CD8-positive, alpha-beta memory T cell (primary cell): ENCODE results near the gene HOXC6. TPM values are rescaled to one million over a fixed set of nuclear protein-coding genes. Genes with fewer than 3 reads are reported as not detected.

Source experiments
- CTCF ChIA-PET: fragments of 350-600 bp; sonication (Branson Sonifier 250); formaldehyde crosslinking; loops from one replicate; lab custom pipeline; 2021; ENCODE audit warnings: antibody characterized with exemption; lab: Charles Lee
- POLR2A ChIA-PET: fragments of 350-600 bp; sonication (Branson Sonifier 250); formaldehyde crosslinking; loops from one replicate; lab custom pipeline; 2021; ENCODE audit warnings: antibody characterized with exemption; lab: Charles Lee
- DNase-seq, 5 donors: peaks; one replicate each; pipeline versions ENCODE4 v3.0.0 to v3.0.0-alpha.2; 2020 to 2022; ENCODE audit warnings: mixed read lengths in 1 of 5
- H3K27ac ChIP-seq: one replicate; pipeline ENCODE4 v1.7.0; 2013; ENCODE audit warnings: low read depth, mild to moderate bottlenecking, low read length, moderate library complexity
- H3K27me3 ChIP-seq: 2 replicates; pipeline ENCODE4 v1.7.0; 2013; ENCODE audit warnings: low read length, mild to moderate bottlenecking; ENCODE audit not compliant: insufficient read depth, poor library complexity, severe bottlenecking
- H3K36me3 ChIP-seq: 2 replicates; pipeline ENCODE4 v1.7.0; 2013; ENCODE audit warnings: mild to moderate bottlenecking, low read length, moderate library complexity; ENCODE audit not compliant: insufficient read depth
- H3K4me1 ChIP-seq: 2 replicates; pipeline ENCODE4 v1.7.0; 2013; ENCODE audit warnings: mild to moderate bottlenecking, low read length, moderate library complexity; ENCODE audit not compliant: insufficient read depth
- H3K4me3 ChIP-seq: 2 replicates; pipeline ENCODE4 v1.7.0; 2013; ENCODE audit warnings: mild to moderate bottlenecking, low read length
- H3K9me3 ChIP-seq: 2 replicates; pipeline ENCODE4 v1.7.0; 2013; ENCODE audit warnings: mild to moderate bottlenecking, low read length
- H3K27ac Mint-ChIP-seq, 8 donors: one replicate each; pipeline ENCODE4 v1.8.0; 2020 to 2021; ENCODE audit warnings: mixed read lengths in 8 of 8, mild to moderate bottlenecking in 6 of 8, inconsistent platforms in 3 of 8, moderate library complexity in 3 of 8
- H3K27me3 Mint-ChIP-seq, 2 donors: one replicate each; pipeline ENCODE4 v1.8.0; 2020 to 2021; ENCODE audit warnings: mixed read lengths in 2 of 2, mild to moderate bottlenecking in 1 of 2, moderate library complexity in 1 of 2
- H3K36me3 Mint-ChIP-seq, 3 donors: one replicate each; pipeline ENCODE4 v1.8.0; 2020 to 2021; ENCODE audit warnings: mixed read lengths in 3 of 3, inconsistent platforms in 1 of 3, mild to moderate bottlenecking in 1 of 3
- H3K4me1 Mint-ChIP-seq, 3 donors: one replicate each; pipeline ENCODE4 v1.8.0; 2020 to 2021; ENCODE audit warnings: mixed read lengths in 3 of 3, inconsistent platforms in 1 of 3, mild to moderate bottlenecking in 1 of 3
- H3K4me3 Mint-ChIP-seq, 7 donors: one replicate each; pipeline ENCODE4 v1.8.0; 2020 to 2021; ENCODE audit warnings: mixed read lengths in 7 of 7, mild to moderate bottlenecking in 6 of 7, moderate library complexity in 4 of 7, inconsistent platforms in 2 of 7
- H3K9me3 Mint-ChIP-seq, 5 donors: one replicate each; pipeline ENCODE4 v1.8.0; 2020 to 2022; ENCODE audit warnings: mixed read lengths in 5 of 5, mild to moderate bottlenecking in 3 of 5, moderate library complexity in 2 of 5, inconsistent platforms in 1 of 5
- polyA plus RNA-seq: library from polyadenylated mRNA; unstranded; fragments of 300-500 nt; fragmentation: Illumina TruSeq; gene quantifications from one replicate; pipeline ENCODE4 v1.2.3, GENCODE V29; 2021
- total RNA-seq, 2 experiments: library from RNA; stranded (reverse); gene quantifications; one replicate each; pipeline ENCODE4 v1.2.3, GENCODE V29; 2021

Gene HOXC6
- total and polyA plus RNA-seq, 3 experiments from 2014 or later: not detected

GRCh38 chr12:53996240-53997203 lies 31.7 kb upstream of the HOXC6 start:
- H3K36me3 ChIP-seq: no peaks in the 10 kb centered on the region
- H3K27ac ChIP-seq: peak overlapping the region; percentile 64
- Mint-ChIP-seq H3K4me1 (peaks cover 31 to 62% (median 40%) of the 10 kb centered on the region in 3 donors), H3K4me3 (peak overlapping the region; percentile 74 to 89 (median 84)), H3K27ac (peak overlapping the region in 2 of 8 donors; percentile 40 to 51), H3K9me3 (peaks cover 0 to 7% (median 2%) of the 10 kb centered on the region in 5 donors), H3K36me3 (no peaks in the 10 kb centered on the region), H3K27me3 (peaks cover 93 to 94% of the 10 kb centered on the region in 2 donors)
- peaks cover 46% of the 10 kb centered on the region for H3K4me1 ChIP-seq
- no peak for DNase-seq
- POLR2A ChIA-PET: interaction anchor here (0.8 kb wide), 1 partner anchor 174 kb away, joined by 5 read pairs; no protein-coding TSS in a partner anchor
- peaks cover 98% of the 10 kb centered on the region for H3K27me3 ChIP-seq
- no peaks in the 10 kb centered on the region for H3K9me3 ChIP-seq
- CTCF ChIA-PET: interaction anchor here (1.2 to 15.2 kb wide), 6 partner anchors 9 to 209 kb away, joined by 3 to 216 read pairs (median 4); partner anchors contain the start of gene HOXC10
- H3K4me3 ChIP-seq: peak overlapping the region; percentile 67

- Histone ChIP-seq H3K9me3 (no peaks in the 10 kb centered on the region), H3K36me3 (no peaks in the 10 kb centered on the region), H3K4me1 (peaks cover 46% of the 10 kb centered on the region), H3K4me3 (no peak overlapping the region), H3K27me3 (peaks cover 94% of the 10 kb centered on the region), H3K27ac (no peak overlapping the region)
- peak overlapping the region in 6 of 7 donors; percentile 1 to 84 (median 57) for H3K4me3 Mint-ChIP-seq
- H3K27me3 Mint-ChIP-seq: peaks cover 91 to 94% of the 10 kb centered on the region in 2 donors
- no peak for DNase-seq
- peak overlapping the region in 1 of 8 donors; percentile 51 for H3K27ac Mint-ChIP-seq
- no peaks in the 10 kb centered on the region for H3K36me3 Mint-ChIP-seq
- H3K4me1 Mint-ChIP-seq: peaks cover 31 to 64% (median 40%) of the 10 kb centered on the region in 3 donors
- CTCF ChIA-PET: interaction anchor here (1.2 to 15.2 kb wide), 5 partner anchors 8 to 208 kb away, joined by 3 to 216 read pairs (median 4); partner anchors contain the start of gene HOXC10
- peaks cover 0 to 7% (median 2%) of the 10 kb centered on the region in 5 donors for H3K9me3 Mint-ChIP-seq
- POLR2A ChIA-PET: interaction anchor here (0.8 kb wide), 1 partner anchor 173 kb away, joined by 5 read pairs; no protein-coding TSS in a partner anchor
These were observed 30.8 kb upstream of the HOXC6 start for GRCh38 chr12:53997204-53998109.

- H3K4me1 Mint-ChIP-seq: peaks cover 31 to 66% (median 40%) of the 10 kb centered on the region in 3 donors
- no peaks in the 10 kb centered on the region for H3K9me3 ChIP-seq
- no peak for DNase-seq
- H3K9me3 Mint-ChIP-seq: peaks cover 0 to 6% (median 2%) of the 10 kb centered on the region in 5 donors
- H3K27me3 ChIP-seq: peaks cover 91% of the 10 kb centered on the region
- no peaks in the 10 kb centered on the region for H3K36me3 ChIP-seq
- H3K4me3 ChIP-seq: no peak overlapping the region
- peaks cover 91 to 94% of the 10 kb centered on the region in 2 donors for H3K27me3 Mint-ChIP-seq
- H3K4me3 Mint-ChIP-seq: peak overlapping the region in 5 of 7 donors; percentile 8 to 71 (median 27)
- peaks cover 46% of the 10 kb centered on the region for H3K4me1 ChIP-seq
- CTCF ChIA-PET: interaction anchor here (1.2 to 15.2 kb wide), 4 partner anchors 10 to 207 kb away, joined by 3 to 216 read pairs (median 5); partner anchors contain the start of genes HOXC5 and HOXC8
- POLR2A ChIA-PET: no interaction called here
- no peaks in the 10 kb centered on the region for H3K36me3 Mint-ChIP-seq
- peak overlapping the region in 1 of 8 donors; percentile 43 for H3K27ac Mint-ChIP-seq
- no peak overlapping the region for H3K27ac ChIP-seq
These were observed 29.9 kb upstream of the HOXC6 start for GRCh38 chr12:53998110-53998899.

- no peak for DNase-seq
- Histone ChIP-seq H3K27me3 (peaks cover 91% of the 10 kb centered on the region), H3K36me3 (no peaks in the 10 kb centered on the region), H3K4me1 (peaks cover 46% of the 10 kb centered on the region), H3K4me3 (no peak overlapping the region), H3K9me3 (no peaks in the 10 kb centered on the region), H3K27ac (no peak overlapping the region)
- Mint-ChIP-seq H3K27ac (peak overlapping the region in 2 of 8 donors; percentile 34 to 43), H3K27me3 (peaks cover 90 to 94% of the 10 kb centered on the region in 2 donors), H3K36me3 (no peaks in the 10 kb centered on the region), H3K4me3 (peak overlapping the region in 2 of 7 donors; percentile 45 to 59), H3K4me1 (peaks cover 28 to 61% (median 36%) of the 10 kb centered on the region in 3 donors), H3K9me3 (peaks cover 0 to 3% (median 1%) of the 10 kb centered on the region in 5 donors)
- ChIA-PET POLR2A (no interaction called here), CTCF (interaction anchor here (1.2 to 15.2 kb wide), 3 partner anchors 10 to 206 kb away, joined by 3 to 216 read pairs (median 5); partner anchors contain the start of genes HOXC5 and HOXC8)
These were observed 29.4 kb upstream of the HOXC6 start for GRCh38 chr12:53998900-53999236.

- Mint-ChIP-seq H3K27ac (peak overlapping the region in 1 of 8 donors; percentile 43), H3K27me3 (peaks cover 91 to 94% of the 10 kb centered on the region in 2 donors), H3K9me3 (peaks cover 0 to 2% (median 0%) of the 10 kb centered on the region in 5 donors), H3K4me3 (peak overlapping the region; percentile 23 to 65 (median 51)), H3K36me3 (no peaks in the 10 kb centered on the region), H3K4me1 (peaks cover 28 to 54% (median 31%) of the 10 kb centered on the region in 3 donors)
- H3K27ac ChIP-seq: peak overlapping the region; percentile 65
- CTCF ChIA-PET: interaction anchor here (0.6 to 15.2 kb wide), 10 partner anchors 9 to 217 kb away, joined by 3 to 216 read pairs (median 3); partner anchors contain the start of genes HOXC5 and HOXC8
- no peaks in the 10 kb centered on the region for H3K36me3 ChIP-seq
- peaks cover 91% of the 10 kb centered on the region for H3K27me3 ChIP-seq
- no peaks in the 10 kb centered on the region for H3K9me3 ChIP-seq
- peaks cover 41% of the 10 kb centered on the region for H3K4me1 ChIP-seq
- no peak for DNase-seq
- POLR2A ChIA-PET: interaction anchor here (1.2 kb wide), 1 partner anchor 192 kb away, joined by 5 read pairs; no protein-coding TSS in a partner anchor
- H3K4me3 ChIP-seq: peak overlapping the region; percentile 26
These were observed 28.6 kb upstream of the HOXC6 start for GRCh38 chr12:53999559-54000115.

- H3K36me3 ChIP-seq: no peaks in the 10 kb centered on the region
- ChIA-PET CTCF (interaction anchor here (0.6 to 15.2 kb wide), 8 partner anchors 8 to 216 kb away, joined by 3 to 216 read pairs (median 3); partner anchors contain the start of gene HOXC8), POLR2A (interaction anchor here (1.2 kb wide), 1 partner anchor 191 kb away, joined by 5 read pairs; no protein-coding TSS in a partner anchor)
- Mint-ChIP-seq H3K4me3 (peak within 1 kb of the TSS; percentile 32 to 65 (median 51)), H3K27me3 (peaks cover 89 to 94% of the 10 kb centered on the region in 2 donors), H3K9me3 (peaks cover 0 to 2% (median 0%) of the 10 kb centered on the region in 5 donors), H3K4me1 (peaks cover 22 to 49% (median 23%) of the 10 kb centered on the region in 3 donors), H3K27ac (peak within 1 kb of the TSS in 2 of 8 donors; percentile 34 to 78), H3K36me3 (no peaks in the 10 kb centered on the region)
- DNase-seq: no peak
- H3K4me3 ChIP-seq: peak within 1 kb of the TSS; percentile 26
- peaks cover 34% of the 10 kb centered on the region for H3K4me1 ChIP-seq
- no peaks in the 10 kb centered on the region for H3K9me3 ChIP-seq
- H3K27ac ChIP-seq: peak within 1 kb of the TSS; percentile 65
- peaks cover 91% of the 10 kb centered on the region for H3K27me3 ChIP-seq
These were observed 27.8 kb upstream of the HOXC6 start, which contains the start of gene HOXC9 for GRCh38 chr12:54000116-54001114. Gene HOXC9, plus strand, starts transcription at chr12:54000161. Its CDS starts 28 bp downstream, at chr12:54000189.
